T follicular helper cell (primary cell): ENCODE measurements around the gene KRTAP19-2.
"Not testable (repeated sequence)": the region's sequence is repeated elsewhere in the genome, so short reads cannot be mapped to it uniquely, and the experiment has no call there.

Source experiments
- DNase-seq: peaks from one replicate; pipeline ENCODE4 v3.0.0-alpha.2; 2020; ENCODE audit warnings: low read depth
- total RNA-seq, 2 experiments: gene quantifications; one replicate each; lab custom pipeline; 2026; lab: John Stamatoyannopoulos, UW

Gene KRTAP19-2, protein sequence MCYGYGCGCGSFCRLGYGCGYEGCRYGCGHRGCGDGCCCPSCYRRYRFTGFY
- 0 reads per million in 2 experiments for total RNA-seq

- no peak for DNase-seq
Measured at GRCh38 chr21:30487336-30487735, at the start of gene KRTAP19-2. TSS of gene KRTAP19-2 (minus strand) at chr21:30487436. CDS start at chr21:30487348, 88 bp downstream.

- no peak for DNase-seq
Measured at GRCh38 chr21:30518876-30519275, 31.6 kb upstream of the KRTAP19-2 start.

DNA sequence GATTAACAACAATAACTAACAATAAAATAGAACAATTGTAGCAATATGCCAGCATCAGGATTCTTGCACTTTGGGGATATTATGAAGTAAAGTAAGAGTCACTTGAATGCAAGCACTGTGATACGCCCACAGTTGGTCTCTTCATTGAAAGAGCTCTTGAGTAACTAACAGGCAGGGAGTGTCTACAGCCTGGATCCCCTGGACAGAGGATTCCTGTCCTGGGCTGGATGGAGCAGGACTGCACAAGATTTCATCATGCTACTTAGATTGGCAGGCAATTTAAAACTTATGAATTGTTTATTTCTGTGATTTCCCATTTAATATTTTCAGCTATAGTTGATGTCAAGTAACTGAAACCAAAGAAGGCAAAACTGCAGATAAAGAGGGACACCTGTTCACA lies 28.4 kb upstream of the KRTAP19-2 start:
- no peak for DNase-seq

GRCh38 chr21:30505621-30506205 lies 18.5 kb upstream of the KRTAP19-2 start:
- not testable (repeated sequence) for DNase-seq

DNA sequence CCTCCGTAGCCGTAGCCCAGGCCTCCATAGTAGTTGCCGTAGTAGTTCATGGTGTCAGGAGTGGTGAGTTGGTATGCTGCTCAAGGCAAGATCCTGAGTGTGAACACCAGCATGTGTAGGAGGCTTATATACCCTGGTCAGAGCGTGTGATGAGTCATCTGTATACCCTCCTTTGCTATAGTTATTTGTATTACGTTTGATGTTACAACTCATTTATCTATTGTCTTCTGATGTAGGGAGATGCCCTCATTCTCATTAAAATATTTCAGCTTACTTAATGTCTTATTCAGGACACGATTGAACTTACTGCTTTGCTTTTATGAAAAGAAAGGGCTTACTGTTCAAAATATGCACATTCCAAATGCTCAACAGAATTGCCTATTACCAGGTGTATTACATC lies 14.8 kb upstream of the KRTAP19-2 start, which contains the start of gene KRTAP19-5:
KRTAP19-5 (minus strand) TSS at position 101 of the 400 bp plus-strand sequence; CDS start at position 50, 51 bp downstream.
- no peak for DNase-seq

DNA sequence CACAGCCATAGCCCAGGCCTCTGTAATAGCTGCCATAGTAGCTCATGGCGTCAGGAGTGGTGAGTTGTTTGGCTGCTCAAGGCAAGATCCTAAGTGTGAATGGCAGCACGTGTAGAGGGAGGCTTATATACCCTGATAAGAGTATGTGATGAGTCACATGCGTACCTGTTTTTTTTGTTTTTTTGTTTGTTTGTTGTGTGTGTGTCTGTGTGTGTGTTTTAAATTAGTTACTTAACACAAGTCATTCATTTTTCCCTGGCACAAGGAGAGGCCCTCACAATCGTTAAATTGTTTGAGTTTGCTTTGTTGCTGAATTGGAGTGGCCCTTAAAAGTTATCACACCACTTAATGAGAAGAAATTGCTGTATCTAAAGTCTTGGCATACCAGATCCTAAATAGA lies 9.8 kb upstream of the KRTAP19-2 start, which contains the start of gene KRTAP19-4:
KRTAP19-4 (minus strand) TSS at position 101 of the 400 bp plus-strand sequence; CDS start at position 46, 55 bp downstream.
- DNase-seq = no peak

- DNase-seq = no peak
Measured at GRCh38 chr21:30491963-30492428, 4.8 kb upstream of the KRTAP19-2 start, which contains the start of gene KRTAP19-3. TSS of gene KRTAP19-3 (minus strand) at chr21:30492013. CDS start at chr21:30491957, 56 bp downstream.

DNA sequence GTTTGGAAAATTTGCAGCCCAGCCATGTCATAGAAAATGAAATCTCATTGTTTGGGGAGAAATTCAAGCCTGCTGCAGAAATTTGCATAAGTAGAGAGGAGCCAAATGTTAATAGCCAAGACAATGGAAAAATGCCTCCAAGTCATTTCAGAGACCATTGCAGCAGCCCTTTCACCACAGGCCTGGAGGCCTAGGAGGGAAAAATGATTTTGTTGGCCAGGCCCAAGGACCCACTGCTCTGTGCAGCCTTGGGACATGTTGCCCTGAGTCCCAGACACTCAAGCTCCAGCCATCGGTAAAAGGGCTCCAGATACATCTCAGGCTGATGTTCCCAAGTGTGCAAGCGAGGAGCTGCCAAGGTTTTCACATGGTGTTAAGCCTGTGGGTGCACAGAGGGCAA lies 1.1 kb downstream of the KRTAP19-2 start:
- no peak for DNase-seq

GRCh38 chr21:30482130-30482529 lies 5.1 kb downstream of the KRTAP19-2 start:
- DNase-seq = no peak

DNA sequence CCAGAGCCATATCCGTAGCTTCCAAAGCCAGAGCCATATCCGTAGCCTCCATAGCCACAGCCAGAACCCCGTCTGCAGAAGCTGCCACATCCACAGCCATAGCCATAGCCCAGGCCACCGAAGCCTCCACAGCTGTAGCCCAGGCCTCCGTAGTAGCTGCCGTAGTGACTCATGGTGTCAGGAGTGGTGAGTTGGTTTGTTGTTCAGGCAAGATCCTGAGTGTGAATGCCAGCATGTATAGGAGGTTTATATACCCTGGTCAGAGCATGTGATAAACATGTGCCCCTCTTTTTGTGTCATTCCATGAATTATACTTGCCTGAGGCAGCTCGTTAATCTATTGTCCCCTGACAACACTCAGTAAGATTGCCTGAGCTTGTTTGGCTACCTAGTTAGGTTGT lies 7.1 kb downstream of the KRTAP19-2 start, which contains the start of gene KRTAP19-1:
KRTAP19-1 (minus strand) TSS at position 223 of the 400 bp plus-strand sequence; CDS start at position 173, 50 bp downstream.
- no peak for DNase-seq

- DNase-seq = no peak
Measured at GRCh38 chr21:30479259-30479658, 8.0 kb downstream of the KRTAP19-2 start.

DNA sequence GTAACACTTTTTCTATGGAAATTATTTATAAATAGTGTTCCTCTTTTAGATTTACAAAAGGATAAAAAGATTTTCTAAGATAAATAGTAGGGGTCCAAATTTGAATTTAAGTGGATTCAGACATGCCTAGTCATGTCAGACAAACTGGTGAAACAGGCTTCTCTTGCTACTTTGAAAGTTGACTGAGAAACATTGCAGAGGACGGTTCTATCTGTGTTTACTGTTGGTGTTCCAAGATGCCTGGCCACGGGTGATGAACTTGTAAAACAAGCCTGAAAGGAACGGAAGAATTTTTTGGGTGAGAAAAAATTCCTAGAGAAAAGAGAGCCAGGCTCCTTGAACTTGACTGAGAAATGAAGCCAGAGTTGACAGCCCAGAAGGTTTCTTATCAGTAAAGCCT lies 9.2 kb downstream of the KRTAP19-2 start:
- no peak for DNase-seq

GRCh38 chr21:30468900-30469714 lies 18.1 kb downstream of the KRTAP19-2 start:
- no peak for DNase-seq

DNA sequence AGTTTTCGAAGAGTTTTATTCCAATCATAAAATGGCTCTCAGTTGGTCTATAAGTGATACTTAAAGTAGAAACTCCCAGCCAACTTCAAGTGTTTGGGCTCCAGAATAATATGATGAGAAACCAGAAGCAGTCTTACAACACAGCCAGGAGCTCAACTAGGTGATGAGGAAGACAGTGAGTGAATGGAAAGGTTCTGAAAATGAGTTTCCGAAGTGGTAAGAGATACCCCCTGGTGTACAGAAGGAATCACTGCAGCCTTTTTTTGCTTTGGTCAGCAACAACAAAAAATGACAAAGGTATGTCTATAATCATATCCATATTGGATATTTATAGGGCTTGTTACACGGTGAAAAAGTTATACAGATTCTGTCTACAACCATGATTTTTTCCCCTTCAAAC lies 23.5 kb downstream of the KRTAP19-2 start:
- DNase-seq = no peak

DNA sequence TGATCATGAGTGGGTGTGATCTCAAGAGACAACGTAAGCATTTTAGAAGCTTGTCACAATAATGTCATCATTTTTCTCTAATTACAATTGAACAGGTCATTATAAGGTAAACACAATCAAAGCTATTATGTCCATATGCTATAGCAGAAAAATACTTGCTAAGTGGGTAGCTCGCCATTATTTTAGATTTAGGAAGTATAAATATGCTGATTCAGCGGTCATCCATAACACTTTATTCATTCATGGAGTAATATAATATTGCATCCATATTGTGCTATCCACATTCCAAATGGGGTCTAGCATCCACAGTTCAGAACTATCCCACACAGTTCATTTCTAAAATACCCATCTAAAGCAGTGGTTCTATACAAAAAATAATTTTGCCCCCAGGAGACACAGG lies 38.7 kb downstream of the KRTAP19-2 start:
- DNase-seq = no peak

- no peak for DNase-seq
Measured at GRCh38 chr21:30447056-30447455, 40.2 kb downstream of the KRTAP19-2 start.

DNA sequence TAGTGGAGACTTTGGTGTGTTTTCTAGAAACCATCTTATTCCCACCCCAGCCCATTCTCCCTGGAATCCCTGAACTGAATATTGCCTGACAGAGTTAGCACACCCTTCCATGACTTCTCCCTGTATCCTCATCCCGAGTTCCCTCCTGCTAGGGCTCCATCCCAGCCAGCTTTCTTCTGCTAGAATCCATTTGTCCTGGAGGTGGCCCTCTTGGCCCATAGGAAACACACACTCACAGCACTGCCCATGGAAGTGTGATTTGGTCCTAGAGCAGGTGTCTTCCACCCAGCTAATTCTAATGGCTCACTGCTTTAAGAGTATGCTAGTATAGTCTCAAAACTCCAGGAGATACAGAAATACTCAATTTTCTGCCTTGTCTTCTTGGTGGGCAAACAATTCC lies 43.0 kb downstream of the KRTAP19-2 start:
- DNase-seq = no peak

GRCh38 chr21:30443226-30443625 lies 44.0 kb downstream of the KRTAP19-2 start:
- DNase-seq = no peak

- DNase-seq = no peak
Measured at GRCh38 chr21:30439975-30440374, 47.3 kb downstream of the KRTAP19-2 start, which contains the start of gene KRTAP15-1. TSS of gene KRTAP15-1 (plus strand) at chr21:30440275. CDS start at chr21:30440328, 53 bp downstream.
